ENCODE data around the gene VWA5B2.

The VWA5B2 gene

DNA sequence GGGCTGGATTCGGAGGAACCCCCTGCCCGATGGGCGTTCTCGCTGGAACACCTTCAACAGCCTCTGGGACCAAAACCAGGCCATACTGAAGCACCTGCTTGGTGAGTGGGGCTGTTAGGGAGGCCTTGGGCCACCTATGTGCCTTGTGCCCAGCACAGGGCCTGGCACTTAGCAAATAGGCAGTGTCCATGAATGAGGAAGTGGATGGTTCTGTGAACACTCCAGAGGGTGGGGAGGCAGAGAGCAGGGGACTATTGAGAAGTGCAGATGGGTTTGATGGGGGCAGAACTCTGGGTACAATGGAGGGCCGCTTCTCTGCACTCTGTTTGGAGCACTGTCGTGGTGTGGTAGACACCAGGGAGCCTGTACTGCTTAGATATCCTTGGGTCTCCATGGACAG is 48.0 kb downstream of the VWA5B2 start:
- TF ChIP-seq, protein P1, sequence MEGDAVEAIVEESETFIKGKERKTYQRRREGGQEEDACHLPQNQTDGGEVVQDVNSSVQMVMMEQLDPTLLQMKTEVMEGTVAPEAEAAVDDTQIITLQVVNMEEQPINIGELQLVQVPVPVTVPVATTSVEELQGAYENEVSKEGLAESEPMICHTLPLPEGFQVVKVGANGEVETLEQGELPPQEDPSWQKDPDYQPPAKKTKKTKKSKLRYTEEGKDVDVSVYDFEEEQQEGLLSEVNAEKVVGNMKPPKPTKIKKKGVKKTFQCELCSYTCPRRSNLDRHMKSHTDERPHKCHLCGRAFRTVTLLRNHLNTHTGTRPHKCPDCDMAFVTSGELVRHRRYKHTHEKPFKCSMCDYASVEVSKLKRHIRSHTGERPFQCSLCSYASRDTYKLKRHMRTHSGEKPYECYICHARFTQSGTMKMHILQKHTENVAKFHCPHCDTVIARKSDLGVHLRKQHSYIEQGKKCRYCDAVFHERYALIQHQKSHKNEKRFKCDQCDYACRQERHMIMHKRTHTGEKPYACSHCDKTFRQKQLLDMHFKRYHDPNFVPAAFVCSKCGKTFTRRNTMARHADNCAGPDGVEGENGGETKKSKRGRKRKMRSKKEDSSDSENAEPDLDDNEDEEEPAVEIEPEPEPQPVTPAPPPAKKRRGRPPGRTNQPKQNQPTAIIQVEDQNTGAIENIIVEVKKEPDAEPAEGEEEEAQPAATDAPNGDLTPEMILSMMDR (IDR thresholded peaks at IDR 0.05; ENCODE audit: low read depth, low read length, missing control alignments): no peak
- DNase-seq (ENCODE audit: low read depth): no peak
- H3K4me3 ChIP-seq (ENCODE audit: low read depth, low read length): no peak overlapping the region

DNA sequence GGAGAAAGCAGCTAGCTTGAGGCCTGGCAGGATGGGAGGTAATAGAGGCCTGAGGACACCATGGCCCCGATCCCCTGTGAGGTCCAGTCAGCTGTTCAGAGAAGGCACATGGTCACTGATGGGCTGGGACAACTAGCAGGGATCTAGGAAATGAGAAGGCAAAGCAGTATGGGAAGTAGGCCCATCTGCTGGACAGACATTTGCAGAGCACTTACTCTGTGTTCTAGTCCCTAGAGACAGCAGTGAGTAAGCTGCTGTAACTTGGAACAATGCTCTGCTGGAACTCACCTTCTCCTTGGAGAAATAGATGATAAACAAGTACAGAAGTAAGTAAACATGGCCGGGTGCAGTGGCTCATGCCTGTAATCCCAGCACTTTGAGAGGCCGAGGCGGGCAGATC is 53.6 kb downstream of the VWA5B2 start:
- TF ChIP-seq, protein P1 (IDR thresholded peaks at IDR 0.05; ENCODE audit: low read depth, low read length, missing control alignments): no peak
- no peak for DNase-seq (ENCODE audit: low read depth)

DNA sequence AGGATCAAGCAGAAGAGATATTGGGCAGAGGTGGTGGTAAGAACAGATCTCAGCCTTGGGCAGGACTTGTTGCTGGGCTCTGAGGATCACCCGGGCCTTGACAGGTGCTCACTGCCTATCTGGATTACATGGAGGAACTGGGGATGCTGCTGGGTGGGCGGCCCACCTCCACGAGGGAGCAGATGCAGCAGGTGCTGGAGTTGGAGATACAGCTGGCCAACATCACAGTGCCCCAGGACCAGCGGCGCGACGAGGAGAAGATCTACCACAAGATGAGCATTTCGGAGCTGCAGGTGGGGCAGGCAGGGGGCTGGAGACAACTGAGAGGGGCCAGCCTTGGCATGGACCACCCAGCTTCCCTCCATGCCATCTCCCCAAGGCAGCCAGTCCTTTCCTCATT is 54.3 kb downstream of the VWA5B2 start:
- DNase-seq (ENCODE audit: low read depth): no peak
- no peak overlapping the region for H3K4me3 ChIP-seq (ENCODE audit: low read depth, low read length)
- TF ChIP-seq, protein P1 (IDR thresholded peaks at IDR 0.05; ENCODE audit: low read depth, low read length, missing control alignments): no peak

More for the DNA sequence above, 53.6 kb downstream of the VWA5B2 start:
- no peak overlapping the region for H3K4me3 ChIP-seq (ENCODE audit: low read depth, low read length)

DNA sequence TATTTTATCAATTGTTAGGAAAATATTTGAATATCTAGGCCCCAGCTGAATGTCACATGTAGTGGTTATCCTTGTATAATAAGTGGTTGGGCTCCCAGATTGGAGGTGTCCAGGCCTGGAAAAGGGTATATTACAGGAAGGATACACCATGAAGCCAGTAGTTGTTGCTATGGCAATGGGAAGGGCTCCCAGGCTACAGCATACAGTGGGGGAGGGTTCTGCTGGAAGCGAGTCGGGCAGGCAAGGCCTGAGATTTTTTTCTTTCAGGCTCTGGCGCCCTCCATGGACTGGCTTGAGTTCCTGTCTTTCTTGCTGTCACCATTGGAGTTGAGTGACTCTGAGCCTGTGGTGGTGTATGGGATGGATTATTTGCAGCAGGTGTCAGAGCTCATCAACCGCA is 55.3 kb downstream of the VWA5B2 start:
- no peak for DNase-seq (ENCODE audit: low read depth)
- no peak overlapping the region for H3K4me3 ChIP-seq (ENCODE audit: low read depth, low read length)
- TF ChIP-seq, protein P1 (IDR thresholded peaks at IDR 0.05; ENCODE audit: low read depth, low read length, missing control alignments): no peak

DNA sequence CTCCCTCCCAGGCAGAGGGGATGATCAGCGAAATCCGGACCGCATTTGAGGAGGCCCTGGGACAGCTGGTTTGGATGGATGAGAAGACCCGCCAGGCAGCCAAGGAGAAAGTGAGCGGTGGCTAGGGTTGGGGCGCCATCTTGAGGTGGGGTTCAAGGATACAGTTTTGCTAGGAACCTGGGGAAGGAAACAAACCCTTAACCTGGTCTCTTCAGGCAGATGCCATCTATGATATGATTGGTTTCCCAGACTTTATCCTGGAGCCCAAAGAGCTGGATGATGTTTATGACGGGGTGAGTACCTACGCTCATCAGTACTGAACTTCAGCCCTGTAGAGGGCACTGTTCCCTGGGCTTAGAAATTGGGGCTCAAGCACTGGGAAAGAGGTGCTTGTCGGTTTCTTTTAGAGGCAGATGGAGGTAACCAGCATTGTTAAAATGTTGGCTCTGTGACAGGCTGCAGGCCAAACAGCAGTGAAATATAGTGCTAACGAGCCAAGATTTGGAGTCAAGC is 60.1 kb downstream of the VWA5B2 start:
- TF ChIP-seq, protein P1 (IDR thresholded peaks at IDR 0.05; ENCODE audit: low read depth, low read length, missing control alignments): peak; percentile 64
- H3K4me3 ChIP-seq (ENCODE audit: low read depth, low read length): no peak overlapping the region
- DNase-seq (ENCODE audit: low read depth): no peak

DNA sequence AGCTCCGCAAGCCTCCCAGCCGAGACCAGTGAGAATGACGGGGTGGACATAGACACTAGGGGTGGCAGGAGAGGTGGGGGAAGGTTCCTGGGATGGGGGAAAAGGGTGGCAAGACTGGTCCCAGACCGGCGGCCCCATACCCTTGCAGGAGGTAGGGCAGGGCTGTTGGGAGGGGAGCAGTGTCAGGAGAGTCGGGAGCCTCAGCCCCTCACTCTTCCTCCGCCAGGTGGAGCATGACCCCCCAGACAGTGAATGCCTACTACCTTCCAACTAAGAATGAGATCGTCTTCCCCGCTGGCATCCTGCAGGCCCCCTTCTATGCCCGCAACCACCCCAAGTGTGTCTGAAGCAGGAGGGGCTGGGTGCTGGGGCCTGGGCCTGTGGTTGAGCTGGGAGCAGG is 60.9 kb downstream of the VWA5B2 start:
- H3K4me3 ChIP-seq (ENCODE audit: low read depth, low read length): no peak overlapping the region
- DNase-seq (ENCODE audit: low read depth): no peak
- TF ChIP-seq, protein P1 (IDR thresholded peaks at IDR 0.05; ENCODE audit: low read depth, low read length, missing control alignments): no peak

DNA sequence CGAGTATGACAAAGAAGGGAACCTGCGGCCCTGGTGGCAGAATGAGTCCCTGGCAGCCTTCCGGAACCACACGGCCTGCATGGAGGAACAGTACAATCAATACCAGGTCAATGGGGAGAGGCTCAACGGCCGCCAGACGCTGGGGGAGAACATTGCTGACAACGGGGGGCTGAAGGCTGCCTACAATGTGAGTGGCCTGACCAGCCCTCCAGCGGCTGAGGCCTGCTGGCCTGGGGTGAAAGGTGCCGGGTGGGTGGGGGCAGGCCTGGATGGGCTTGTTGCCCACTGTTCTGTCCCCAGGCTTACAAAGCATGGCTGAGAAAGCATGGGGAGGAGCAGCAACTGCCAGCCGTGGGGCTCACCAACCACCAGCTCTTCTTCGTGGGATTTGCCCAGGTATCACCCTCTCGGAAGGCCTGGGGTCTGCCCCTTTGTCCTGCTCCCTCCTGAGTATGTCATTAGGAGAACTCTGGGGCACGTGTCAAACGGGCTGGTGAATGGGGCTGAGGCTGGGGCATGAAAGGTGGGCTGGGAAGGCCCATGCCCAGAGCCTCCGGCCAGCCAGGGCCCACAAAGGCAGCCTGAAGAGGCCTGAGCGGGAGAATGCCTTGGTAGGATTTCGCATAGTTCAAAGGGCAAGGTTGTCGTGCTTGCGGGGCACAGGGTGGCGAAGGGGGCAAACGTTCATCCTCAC is 61.8 kb downstream of the VWA5B2 start:
- H3K4me3 ChIP-seq (ENCODE audit: low read depth, low read length): no peak overlapping the region
- no peak for DNase-seq (ENCODE audit: low read depth)
- TF ChIP-seq, protein P1 (IDR thresholded peaks at IDR 0.05; ENCODE audit: low read depth, low read length, missing control alignments): no peak

Measured in GM12864 (cell line).